22Rv1 (cell line): ENCODE measurements around the gene AUTS2.

Experiments
- ZFX ChIP-seq: fragments of 450-650 bp; IDR thresholded peaks from 2 replicates; pipeline ENCODE4 v1.6.1; 2017; ENCODE audit warnings: antibody characterized with exemption, borderline replicate concordance
- TF ChIP-seq, protein P1 (sequence below): fragments of 450-650 bp; IDR thresholded peaks from 2 replicates; pipeline ENCODE4 v1.5.1; 2017; ENCODE audit warnings: mild to moderate bottlenecking

DNA sequence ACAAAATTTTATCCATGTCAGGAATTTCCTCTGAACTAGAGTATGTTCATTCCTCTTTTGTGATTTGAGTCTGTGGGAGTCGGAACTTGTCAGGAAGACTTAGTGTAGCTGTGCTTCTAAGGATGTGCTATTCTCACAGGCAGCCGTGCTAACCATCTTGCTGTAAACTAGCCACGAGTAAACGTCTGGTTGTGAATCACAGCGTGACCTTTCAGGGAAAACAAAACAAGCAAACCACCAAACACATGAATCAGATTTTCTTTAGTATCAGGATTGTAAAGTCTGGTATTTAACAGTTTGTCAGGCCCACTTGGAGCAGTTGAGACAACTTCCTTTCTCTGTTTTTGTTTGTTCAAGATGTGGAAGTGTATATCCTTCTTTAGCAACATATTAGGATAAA, 32.0 kb downstream of the AUTS2 start:
- TF ChIP-seq, protein P1, sequence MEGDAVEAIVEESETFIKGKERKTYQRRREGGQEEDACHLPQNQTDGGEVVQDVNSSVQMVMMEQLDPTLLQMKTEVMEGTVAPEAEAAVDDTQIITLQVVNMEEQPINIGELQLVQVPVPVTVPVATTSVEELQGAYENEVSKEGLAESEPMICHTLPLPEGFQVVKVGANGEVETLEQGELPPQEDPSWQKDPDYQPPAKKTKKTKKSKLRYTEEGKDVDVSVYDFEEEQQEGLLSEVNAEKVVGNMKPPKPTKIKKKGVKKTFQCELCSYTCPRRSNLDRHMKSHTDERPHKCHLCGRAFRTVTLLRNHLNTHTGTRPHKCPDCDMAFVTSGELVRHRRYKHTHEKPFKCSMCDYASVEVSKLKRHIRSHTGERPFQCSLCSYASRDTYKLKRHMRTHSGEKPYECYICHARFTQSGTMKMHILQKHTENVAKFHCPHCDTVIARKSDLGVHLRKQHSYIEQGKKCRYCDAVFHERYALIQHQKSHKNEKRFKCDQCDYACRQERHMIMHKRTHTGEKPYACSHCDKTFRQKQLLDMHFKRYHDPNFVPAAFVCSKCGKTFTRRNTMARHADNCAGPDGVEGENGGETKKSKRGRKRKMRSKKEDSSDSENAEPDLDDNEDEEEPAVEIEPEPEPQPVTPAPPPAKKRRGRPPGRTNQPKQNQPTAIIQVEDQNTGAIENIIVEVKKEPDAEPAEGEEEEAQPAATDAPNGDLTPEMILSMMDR = no peak
- no peak for TF ChIP-seq ZFX
